Fibroblast of lung (primary cell): Measurements from ENCODE around the gene ACAP3.

Experiments
- CTCF ChIP-seq, 2 donors: IDR thresholded peaks in 1 of 2; conservative IDR thresholded peaks in 1 of 2; 1 replicate in 1 of 2; 2 replicates in 1 of 2; pipeline ENCODE4 v1.5.1; 2011 to 2012; ENCODE audit warnings: low read length in 2 of 2, control low read depth in 1 of 2, inconsistent platforms in 1 of 2, low read depth in 1 of 2, mild to moderate bottlenecking in 1 of 2
- EZH2 ChIP-seq: IDR thresholded peaks from 2 replicates; pipeline ENCODE4 v1.5.1; 2012; ENCODE audit warnings: low read length, control low read depth, mild to moderate bottlenecking; ENCODE audit errors: missing control alignments

- TF ChIP-seq CTCF (conservative IDR thresholded peaks at IDR 0.05 in 1 of 2, IDR thresholded peaks at IDR 0.05 in 1 of 2; ENCODE audit: low read depth in 1 of 2, low read length in 2 of 2) (no peak), EZH2 (no peak)
These were observed 34.9 kb upstream of the ACAP3 start for GRCh38 chr1:1342584-1343115.
